ENCODE measurements around the gene CD276.

- TF ChIP-seq FOXM1 (IDR thresholded peaks at IDR 0.05; ENCODE audit: borderline replicate concordance, low read depth) (no peak), RAD21 (IDR thresholded peaks at IDR 0.05; ENCODE audit: low read depth) (no peak), YY1 (IDR thresholded peaks at IDR 0.05; ENCODE audit: low read depth) (no peak), CREB1 (IDR thresholded peaks at IDR 0.05; ENCODE audit: low read depth) (no peak), EP300 (IDR thresholded peaks at IDR 0.05; ENCODE audit: borderline replicate concordance) (no peak), CEBPB (IDR thresholded peaks at IDR 0.05) (no peak), TEAD4 (IDR thresholded peaks at IDR 0.05) (no peak), TCF12 (IDR thresholded peaks at IDR 0.05; ENCODE audit: low read depth) (no peak), EGR1 (IDR thresholded peaks at IDR 0.05) (no peak), MAX (IDR thresholded peaks at IDR 0.05) (no peak), TAF1 (IDR thresholded peaks at IDR 0.05; ENCODE audit: low read depth) (no peak)
- TF ChIP-seq, protein P1, sequence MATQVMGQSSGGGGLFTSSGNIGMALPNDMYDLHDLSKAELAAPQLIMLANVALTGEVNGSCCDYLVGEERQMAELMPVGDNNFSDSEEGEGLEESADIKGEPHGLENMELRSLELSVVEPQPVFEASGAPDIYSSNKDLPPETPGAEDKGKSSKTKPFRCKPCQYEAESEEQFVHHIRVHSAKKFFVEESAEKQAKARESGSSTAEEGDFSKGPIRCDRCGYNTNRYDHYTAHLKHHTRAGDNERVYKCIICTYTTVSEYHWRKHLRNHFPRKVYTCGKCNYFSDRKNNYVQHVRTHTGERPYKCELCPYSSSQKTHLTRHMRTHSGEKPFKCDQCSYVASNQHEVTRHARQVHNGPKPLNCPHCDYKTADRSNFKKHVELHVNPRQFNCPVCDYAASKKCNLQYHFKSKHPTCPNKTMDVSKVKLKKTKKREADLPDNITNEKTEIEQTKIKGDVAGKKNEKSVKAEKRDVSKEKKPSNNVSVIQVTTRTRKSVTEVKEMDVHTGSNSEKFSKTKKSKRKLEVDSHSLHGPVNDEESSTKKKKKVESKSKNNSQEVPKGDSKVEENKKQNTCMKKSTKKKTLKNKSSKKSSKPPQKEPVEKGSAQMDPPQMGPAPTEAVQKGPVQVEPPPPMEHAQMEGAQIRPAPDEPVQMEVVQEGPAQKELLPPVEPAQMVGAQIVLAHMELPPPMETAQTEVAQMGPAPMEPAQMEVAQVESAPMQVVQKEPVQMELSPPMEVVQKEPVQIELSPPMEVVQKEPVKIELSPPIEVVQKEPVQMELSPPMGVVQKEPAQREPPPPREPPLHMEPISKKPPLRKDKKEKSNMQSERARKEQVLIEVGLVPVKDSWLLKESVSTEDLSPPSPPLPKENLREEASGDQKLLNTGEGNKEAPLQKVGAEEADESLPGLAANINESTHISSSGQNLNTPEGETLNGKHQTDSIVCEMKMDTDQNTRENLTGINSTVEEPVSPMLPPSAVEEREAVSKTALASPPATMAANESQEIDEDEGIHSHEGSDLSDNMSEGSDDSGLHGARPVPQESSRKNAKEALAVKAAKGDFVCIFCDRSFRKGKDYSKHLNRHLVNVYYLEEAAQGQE (IDR thresholded peaks at IDR 0.05; ENCODE audit: low read depth), result no peak
- TF ChIP-seq, protein P2, sequence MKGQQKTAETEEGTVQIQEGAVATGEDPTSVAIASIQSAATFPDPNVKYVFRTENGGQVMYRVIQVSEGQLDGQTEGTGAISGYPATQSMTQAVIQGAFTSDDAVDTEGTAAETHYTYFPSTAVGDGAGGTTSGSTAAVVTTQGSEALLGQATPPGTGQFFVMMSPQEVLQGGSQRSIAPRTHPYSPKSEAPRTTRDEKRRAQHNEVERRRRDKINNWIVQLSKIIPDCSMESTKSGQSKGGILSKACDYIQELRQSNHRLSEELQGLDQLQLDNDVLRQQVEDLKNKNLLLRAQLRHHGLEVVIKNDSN (IDR thresholded peaks at IDR 0.05), result no peak
These were observed 74.3 kb downstream of the CD276 start for GRCh38 chr15:73758461-73758860.
